ENCODE measurements around the gene STX10. TPM values are rescaled to one million over a fixed set of nuclear protein-coding genes. Genes with fewer than 3 reads are reported as not detected.

STX10 gene
- total and polyA plus RNA-seq, 2 of the 4 experiments (the other 2 are of a cell fraction), result 64.9 to 82.0 TPM

- peaks cover 28% of the 10 kb centered on the region for H3K4me1 ChIP-seq (ENCODE audit: control insufficient read depth, insufficient read depth, low read length)
- in situ Hi-C loops (cut with MboI; ENCODE audit: low sequenced_read_pairs), result no loop called here
- TF ChIP-seq USF2 (IDR thresholded peaks at IDR 0.05; ENCODE audit: low read depth, low read length) (no peak), RCOR1 (IDR thresholded peaks at IDR 0.05; ENCODE audit: insufficient replicate concordance, low read length) (peak; percentile 72), RFX5 (IDR thresholded peaks at IDR 0.05; ENCODE audit: low read depth, low read length) (no peak), CTCF (conservative IDR thresholded peaks at IDR 0.05; ENCODE audit: low read depth, low read length) (no peak), BHLHE40 (IDR thresholded peaks at IDR 0.05; ENCODE audit: low read depth, low read length) (peak; percentile 48; the same call in 1 of the 2 replicates), NFE2L2 (IDR thresholded peaks at IDR 0.05; ENCODE audit: low read depth, low read length) (no peak), CEBPB (IDR thresholded peaks at IDR 0.05; ENCODE audit: low read depth, low read length) (peak; percentile 20; the same call in 1 of the 2 replicates), MAZ (IDR thresholded peaks at IDR 0.05; ENCODE audit: borderline replicate concordance, low read depth, low read length) (peak; percentile 78), MAFK (IDR thresholded peaks at IDR 0.05; ENCODE audit: low read depth, low read length) (no peak), SMC3 (IDR thresholded peaks at IDR 0.05; ENCODE audit: low read depth, low read length) (no peak), CHD1 (IDR thresholded peaks at IDR 0.05; ENCODE audit: low read depth, low read length) (no peak), POLR2A (IDR thresholded peaks at IDR 0.05; ENCODE audit: low read depth, low read length) (no peak), RAD21 (IDR thresholded peaks at IDR 0.05; ENCODE audit: low read length) (peak; percentile 33; the same call in 1 of the 2 replicates), ELK1 (IDR thresholded peaks at IDR 0.05; ENCODE audit: borderline replicate concordance, low read depth, low read length) (no peak)
These were observed 13.6 kb upstream of the STX10 start for GRCh38 chr19:13163609-13164342.

More at GRCh38 chr19:13163609-13164342, 13.6 kb upstream of the STX10 start:
- ATAC-seq (ENCODE audit: low read depth), result peak; percentile 53
- Histone ChIP-seq H3K27me3 (ENCODE audit: control insufficient read depth, insufficient read depth, low read length) (no peaks in the 10 kb centered on the region), H3K56ac (ENCODE audit: extremely low read depth, insufficient read depth, low read length) (peak overlapping the region; percentile 96), H3K23ac (ENCODE audit: low read depth, low read length) (peak overlapping the region; percentile 94), H2BK20ac (ENCODE audit: low read depth, low read length) (peak overlapping the region; percentile 97), H4K91ac (ENCODE audit: insufficient read depth, low read depth, low read length) (peak overlapping the region; percentile 93), H3K9ac (ENCODE audit: low read depth, low read length) (peak overlapping the region; percentile 71), H2AK9ac (replicated peaks; ENCODE audit: low read depth, low read length, poor library complexity) (peak overlapping the region; percentile 99), H3K14ac (replicated peaks; ENCODE audit: low read depth, low read length) (peak overlapping the region; percentile 97), H2BK15ac (ENCODE audit: low read depth, low read length) (peak overlapping the region; percentile 99; the same call in 2 of the 3 replicates), H3K27ac (ENCODE audit: insufficient read depth, low read length) (peak overlapping the region; percentile 98), H3K4ac (ENCODE audit: low read depth, low read length) (peak overlapping the region; percentile 99), H2BK120ac (ENCODE audit: low read depth, low read length) (peak overlapping the region; percentile 99), H4K8ac (ENCODE audit: low read depth in 2 of 2, low read length in 2 of 2) (peak overlapping the region; percentile 93 to 96), H3K9me3 (ENCODE audit: control insufficient read depth, insufficient read depth, low read length) (no peaks in the 10 kb centered on the region), H3K4me3 (ENCODE audit: insufficient read depth, low read depth, low read length) (no peak overlapping the region), H3K36me3 (ENCODE audit: control insufficient read depth, insufficient read depth, low read length) (no peaks in the 10 kb centered on the region), H2AK5ac (ENCODE audit: low read depth, low read length) (peak overlapping the region; percentile 98), H3K9me1 (ENCODE audit: insufficient read depth, low read length) (peaks cover 3% of the 10 kb centered on the region; the same call in 1 of the 2 replicates), H3K4me2 (ENCODE audit: low read depth, low read length) (peak overlapping the region; percentile 80), H3K18ac (ENCODE audit: low read depth, low read length) (peak overlapping the region; percentile 87), H2BK5ac (ENCODE audit: low read depth, low read length, poor library complexity, severe bottlenecking) (peak overlapping the region; percentile 96), H3K79me1 (ENCODE audit: low read depth in 1 of 2, low read length in 2 of 2) (peaks cover 0 to 41% of the 10 kb centered on the region in 2 experiments; a peak in 2 of 4 replicates), H4K5ac (ENCODE audit: low read depth, low read length) (peak overlapping the region; percentile 94), H2AFZ (replicated peaks; ENCODE audit: low read length, poor library complexity) (peak overlapping the region; percentile 89), H4K20me1 (ENCODE audit: insufficient read depth, low read length) (no peaks in the 10 kb centered on the region)
- POLR2A ChIA-PET (ENCODE audit: unreplicated experiment), result interaction anchor here (0.6 to 1.4 kb wide), 3 partner anchors 10 to 11 kb away, joined by 3 to 4 read pairs (median 4); no protein-coding TSS in a partner anchor
- WGBS, 2 experiments (ENCODE audit: extremely low coverage in 2 of 2, insufficient read length in 1 of 2), result 0% methylated on average over 7 of the region's 20 CpGs; no CpG with 5 or more reads in 1 of the 2 experiments
- no TSS peak for BruUV-seq (replicated peaks)
- dilution Hi-C loops (cut with HindIII; ENCODE audit: low sequenced_read_pairs, unreplicated experiment), result no loop called here
- intact Hi-C loops (cut with micrococcal nuclease), result loop anchor here (1.0 to 5.0 kb wide), 2 partner anchors 8 to 44 kb away; no protein-coding TSS in a partner anchor
- DNase-seq, result peak; percentile 83
- CTCF ChIA-PET, result interaction anchor here (0.9 kb wide), 1 partner anchor 99 kb away, joined by 3 read pairs; no protein-coding TSS in a partner anchor

Data from IMR-90 (cell line).